ENCODE data around the gene VIP.

- TF ChIP-seq CTCF (IDR thresholded peaks at IDR 0.05; ENCODE audit: low read depth, low read length, poor library complexity, severe bottlenecking) (no peak), EZH2phosphoT487 (IDR thresholded peaks at IDR 0.05; ENCODE audit: borderline replicate concordance, low read length) (no peak)
Measured at GRCh38 chr6:152727507-152727906, 23.1 kb upstream of the VIP start.

Data from DOHH2 (cell line).